SW480 (cell line): Measurements from ENCODE around the gene IDH3B.

Experiments used
- DNase-seq: peaks from one replicate; pipeline ENCODE4 v3.0.0-alpha.2; 2016; ENCODE audit warnings: low spot score

Gene IDH3B

DNA sequence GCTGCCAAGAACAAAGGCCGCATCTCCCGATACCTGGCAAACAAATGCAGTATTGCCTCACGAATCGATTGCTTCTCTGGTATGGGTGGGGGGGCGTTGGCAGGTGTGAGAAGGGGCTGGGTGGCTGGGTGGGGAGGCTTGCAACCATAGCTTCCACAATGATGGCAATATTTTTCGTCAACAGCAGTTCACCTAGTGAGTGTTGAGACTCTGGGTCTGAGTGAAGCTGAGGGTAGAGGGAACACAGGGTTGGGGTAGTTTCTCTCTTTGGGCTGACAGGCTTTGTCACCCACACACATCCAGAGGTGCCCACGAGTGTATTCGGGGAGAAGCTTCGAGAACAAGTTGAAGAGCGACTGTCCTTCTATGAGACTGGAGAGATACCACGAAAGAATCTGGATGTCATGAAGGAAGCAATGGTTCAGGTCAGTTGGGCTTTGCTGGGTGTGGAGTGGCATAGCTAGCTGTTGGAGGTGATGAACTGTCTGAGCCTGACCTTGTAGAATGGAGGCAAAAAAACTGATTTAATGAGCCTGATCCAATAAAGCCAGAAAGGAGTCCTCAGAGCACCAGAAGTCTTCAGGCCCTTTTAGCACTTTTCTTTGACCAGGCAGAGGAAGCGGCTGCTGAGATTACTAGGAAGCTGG lies 7.4 kb downstream of the IDH3B start:
- DNase-seq, result no peak

DNA sequence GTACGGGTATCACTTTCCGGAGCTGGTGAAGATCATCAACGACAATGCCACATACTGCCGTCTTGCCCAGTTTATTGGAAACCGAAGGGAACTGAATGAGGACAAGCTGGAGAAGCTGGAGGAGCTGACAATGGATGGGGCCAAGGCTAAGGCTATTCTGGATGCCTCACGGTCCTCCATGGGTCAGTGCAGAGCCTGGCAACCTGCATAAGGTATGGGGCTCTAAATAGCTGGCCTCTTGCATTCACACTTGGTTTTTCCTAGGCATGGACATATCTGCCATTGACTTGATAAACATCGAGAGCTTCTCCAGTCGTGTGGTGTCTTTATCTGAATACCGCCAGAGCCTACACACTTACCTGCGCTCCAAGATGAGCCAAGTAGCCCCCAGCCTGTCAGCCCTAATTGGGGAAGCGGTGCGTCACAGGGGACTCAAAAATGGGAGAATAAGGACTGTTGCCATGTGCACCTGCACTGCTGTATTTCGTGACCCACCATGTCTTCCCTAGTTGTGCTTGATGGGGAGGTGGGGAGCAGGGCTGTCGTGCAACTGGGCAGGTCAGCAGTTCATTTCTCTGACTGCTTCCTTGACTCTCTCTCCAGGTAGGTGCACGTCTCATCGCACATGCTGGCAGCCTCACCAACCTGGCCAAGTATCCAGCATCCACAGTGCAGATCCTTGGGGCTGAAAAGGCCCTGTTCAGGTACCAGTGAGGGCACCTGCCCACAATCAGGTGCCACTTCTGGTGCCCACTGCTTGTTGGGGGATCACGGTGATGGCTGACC lies 8.5 kb downstream of the IDH3B start:
- DNase-seq, result no peak

DNA sequence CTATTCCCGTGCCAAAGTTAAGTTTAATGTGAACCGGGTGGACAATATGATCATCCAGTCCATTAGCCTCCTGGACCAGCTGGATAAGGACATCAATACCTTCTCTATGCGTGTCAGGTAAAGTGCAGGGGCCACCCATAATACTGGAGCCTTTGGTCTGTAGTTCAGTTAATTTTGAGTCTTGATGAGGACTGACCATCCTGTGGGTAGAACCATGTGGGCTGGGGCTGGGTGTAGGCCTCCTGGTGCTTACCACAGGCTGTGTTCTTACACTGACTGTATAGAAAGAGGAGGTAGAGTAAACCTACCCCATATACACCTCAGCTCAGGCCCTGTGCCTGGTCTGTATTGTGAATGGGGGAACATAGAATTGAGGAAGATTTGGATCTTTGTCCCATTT lies 9.2 kb downstream of the IDH3B start:
- no peak for DNase-seq

DNA sequence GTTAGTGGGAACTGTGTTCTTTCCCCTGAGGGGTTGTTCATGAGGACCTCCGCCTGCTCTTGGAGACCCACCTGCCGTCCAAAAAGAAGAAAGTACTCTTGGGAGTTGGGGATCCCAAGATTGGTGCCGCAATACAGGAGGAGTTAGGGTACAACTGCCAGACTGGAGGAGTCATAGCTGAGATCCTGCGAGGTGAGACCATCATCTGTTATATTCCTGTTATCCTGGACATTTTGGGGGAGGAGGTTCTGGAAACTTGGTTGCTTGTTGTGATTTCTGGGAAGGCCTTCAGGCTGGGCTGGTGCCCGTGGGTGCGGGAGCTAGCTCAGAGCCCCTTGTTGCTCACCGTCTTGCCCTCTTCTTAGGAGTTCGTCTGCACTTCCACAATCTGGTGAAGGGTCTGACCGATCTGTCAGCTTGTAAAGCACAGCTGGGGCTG lies 9.6 kb downstream of the IDH3B start:
- no peak for DNase-seq

DNA sequence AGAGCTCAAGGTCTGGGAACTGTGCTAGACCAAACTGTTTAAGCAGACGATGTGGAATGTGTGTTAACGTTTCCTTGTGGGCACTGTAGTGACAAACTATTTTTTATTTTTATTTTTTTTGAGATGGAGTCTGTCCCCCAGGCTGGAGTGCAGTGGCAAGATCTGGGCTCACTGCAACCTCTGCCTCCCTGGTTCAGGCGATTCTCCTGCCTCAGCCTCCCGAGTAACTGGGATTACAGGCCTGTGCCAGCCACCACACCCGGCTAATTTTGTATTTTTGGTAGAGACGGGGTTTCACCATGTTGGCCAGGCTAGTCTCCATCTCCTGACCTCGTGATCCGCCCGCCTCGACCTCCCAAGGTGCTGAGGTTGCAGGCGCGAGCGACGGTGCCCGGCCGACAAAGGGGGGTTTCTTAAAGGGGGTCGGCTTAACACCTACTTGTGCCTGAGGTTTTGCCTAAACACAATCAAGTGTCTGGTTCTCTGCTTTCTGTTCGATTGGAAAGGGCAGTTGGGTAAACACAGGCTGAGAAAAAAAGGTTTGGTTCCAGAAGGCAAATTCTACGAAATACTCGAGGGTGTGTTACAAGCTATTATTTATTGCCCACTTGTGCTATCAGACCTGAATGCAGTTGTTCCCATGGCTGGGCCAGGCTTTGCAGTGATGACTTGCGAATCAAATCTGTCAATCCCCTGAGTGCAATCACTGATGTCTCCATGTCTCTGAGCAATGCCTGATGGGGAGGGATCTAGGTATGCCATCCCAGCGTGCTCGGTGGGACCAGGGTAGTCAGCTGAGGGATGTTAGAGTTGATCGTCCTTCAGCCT lies 10.2 kb downstream of the IDH3B start:
- no peak for DNase-seq

DNA sequence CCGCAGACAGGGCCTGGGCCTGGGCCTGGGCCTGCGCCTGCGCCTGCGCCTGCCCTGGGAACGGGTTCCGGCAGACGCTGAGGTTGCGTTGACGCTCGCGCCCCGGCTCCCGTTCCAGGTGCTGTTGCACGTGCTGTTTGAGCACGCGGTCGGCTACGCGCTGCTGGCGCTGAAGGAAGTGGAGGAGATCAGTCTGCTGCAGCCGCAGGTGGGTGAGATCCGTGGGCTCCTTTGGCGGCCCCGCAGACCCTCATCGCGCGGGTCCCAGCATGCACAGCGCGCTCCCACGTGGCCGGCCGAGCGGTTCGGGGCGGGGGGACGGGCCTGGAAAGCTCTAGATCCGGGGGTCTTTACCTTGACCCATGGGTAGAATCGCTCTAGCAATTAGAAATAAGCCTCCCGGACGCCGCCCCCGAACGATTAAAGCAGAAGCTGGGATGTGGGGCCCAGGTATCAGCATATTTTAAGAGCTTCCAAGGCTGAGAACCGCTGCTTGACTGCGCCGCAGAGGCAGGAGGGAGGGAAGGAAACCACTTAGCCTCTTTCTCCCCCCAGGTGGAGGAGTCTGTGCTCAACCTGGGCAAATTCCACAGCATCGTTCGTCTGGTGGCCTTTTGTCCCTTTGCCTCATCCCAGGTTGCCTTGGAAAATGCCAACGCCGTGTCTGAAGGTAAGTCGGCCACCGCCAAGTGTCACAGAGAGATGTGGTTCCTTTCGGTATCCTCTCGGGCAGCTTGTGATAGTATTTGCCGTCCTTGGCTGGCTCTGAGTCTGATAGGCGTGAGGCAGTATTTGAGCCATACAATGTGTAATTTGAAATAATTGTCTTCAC lies 11.1 kb downstream of the IDH3B start:
- no peak for DNase-seq

DNA sequence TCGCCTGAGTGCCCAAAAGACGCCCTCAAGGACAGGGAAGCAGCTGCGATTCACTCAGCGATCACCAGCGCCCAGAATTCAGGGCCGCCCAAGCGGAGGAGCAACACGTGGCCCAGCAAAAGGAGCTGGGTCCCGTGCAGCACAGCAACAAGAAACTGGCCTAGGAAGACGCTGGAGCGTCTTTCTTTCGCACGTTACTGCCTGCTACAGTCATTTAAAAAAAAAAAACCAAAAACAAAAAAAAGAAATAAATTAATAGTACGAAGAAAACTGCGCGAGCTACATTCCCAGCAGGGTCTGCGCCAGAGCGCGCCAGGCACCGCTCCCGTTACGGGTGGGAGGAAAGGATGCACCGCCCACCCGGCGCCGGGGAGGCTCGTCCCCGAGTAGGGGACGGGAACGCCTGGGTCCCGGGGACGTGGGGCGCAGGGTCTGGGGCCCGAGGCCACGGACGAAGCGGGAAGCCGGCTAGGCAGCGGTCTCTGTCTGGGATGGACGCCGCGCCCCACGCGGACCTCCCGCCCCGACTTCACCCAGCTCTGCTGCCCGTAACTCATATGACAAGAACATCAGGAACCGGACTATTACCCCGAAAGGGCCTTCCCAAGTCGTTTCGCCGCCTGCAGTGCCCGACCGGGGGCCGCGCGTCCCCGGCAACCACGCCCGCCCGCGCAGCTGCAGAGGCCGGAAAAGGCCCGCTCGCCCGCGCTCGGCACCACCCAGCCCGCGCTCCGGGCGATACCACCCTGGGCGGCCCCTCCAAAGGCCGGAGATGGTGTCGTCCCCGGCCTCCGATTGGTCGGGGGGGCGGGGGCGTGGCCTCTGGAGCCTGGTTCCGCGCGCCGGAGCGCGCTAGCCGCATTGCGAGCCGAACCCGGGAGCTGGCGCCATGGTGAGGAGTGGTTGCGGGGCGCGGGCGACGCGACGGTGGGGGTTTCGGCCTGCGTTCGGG lies 12.0 kb downstream of the IDH3B start, which contains the start of gene NOP56:
Gene NOP56 (plus strand): TSS at position 861 of the 952 bp plus-strand sequence. CDS start 29 bp downstream, at position 890.
- DNase-seq, result peak; percentile 96

DNA sequence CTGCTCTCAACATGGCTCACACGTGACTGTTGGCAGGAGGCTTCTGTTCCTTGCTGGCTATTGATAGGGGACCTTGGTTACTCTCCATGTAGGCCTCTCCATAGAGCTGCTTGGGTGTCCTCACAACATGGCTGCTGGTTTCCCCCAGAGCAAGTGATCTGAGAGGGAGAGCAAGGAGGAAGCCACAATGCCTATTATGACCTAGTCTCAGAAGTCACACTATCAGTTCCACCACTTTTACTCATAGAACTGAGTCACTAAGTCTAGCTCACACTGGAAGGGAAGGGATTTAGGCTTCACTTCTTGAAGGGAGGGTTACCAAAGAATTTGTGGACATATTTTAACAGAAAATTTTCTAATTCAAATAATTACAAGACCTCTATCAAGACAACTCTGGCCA lies 20.3 kb downstream of the IDH3B start:
- DNase-seq, result no peak

DNA sequence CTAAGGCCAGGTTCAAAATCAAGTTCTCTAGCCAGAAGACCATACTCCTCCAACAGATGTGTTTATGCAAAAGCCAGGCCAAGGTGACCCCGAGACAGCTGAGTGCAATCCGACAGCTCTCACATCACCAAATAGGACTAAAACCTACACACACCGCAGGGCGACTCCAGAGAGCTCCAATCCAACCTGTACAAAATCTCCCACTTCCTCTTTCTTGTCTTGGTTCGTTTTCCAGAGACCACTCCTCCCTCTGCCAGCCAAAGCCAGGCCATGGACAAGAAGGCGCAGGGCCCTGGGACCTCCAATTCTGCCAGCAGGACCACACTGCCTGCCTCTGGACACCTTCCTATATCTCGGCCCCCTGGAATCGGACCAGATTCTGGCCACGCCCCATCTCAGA lies 23.1 kb downstream of the IDH3B start:
- DNase-seq, result no peak

DNA sequence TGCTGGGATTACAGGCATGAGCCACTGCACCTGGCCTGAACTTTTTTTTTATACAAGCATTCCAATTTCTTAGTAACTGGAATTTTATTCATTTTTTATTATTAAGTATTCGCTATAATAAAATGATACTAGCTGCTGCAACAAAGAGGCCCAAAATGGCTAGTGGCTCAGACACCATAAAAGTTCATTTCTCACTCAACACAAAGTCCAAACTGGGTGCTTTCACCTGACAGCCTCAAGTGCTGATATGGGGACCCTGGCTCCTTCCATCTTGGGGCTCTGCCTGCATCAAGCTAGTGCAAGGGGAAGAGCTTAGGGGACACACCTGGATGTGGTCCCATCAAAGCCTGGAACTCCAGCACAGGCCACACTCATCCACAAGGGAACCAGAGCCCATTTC lies 23.8 kb downstream of the IDH3B start:
- DNase-seq, result no peak

DNA sequence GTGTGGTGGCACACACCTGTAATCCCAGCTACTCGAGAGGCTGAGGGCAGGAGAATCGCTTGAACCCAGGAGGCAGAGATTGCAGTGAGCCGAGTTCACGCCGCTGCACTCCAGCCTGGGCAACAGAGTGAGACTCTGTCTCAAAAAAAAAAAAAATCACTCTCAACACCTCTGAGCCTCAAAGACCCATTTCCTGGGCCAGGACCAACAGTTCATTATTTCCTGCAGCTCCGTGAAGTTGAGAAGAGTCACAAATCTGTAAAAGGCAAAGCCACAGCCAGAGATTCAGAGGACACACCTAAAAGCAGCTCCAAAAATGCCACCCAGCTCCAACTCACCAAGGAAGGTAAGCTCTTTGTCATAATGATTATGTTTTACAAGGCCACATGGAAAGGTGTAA lies 26.8 kb downstream of the IDH3B start:
- no peak for DNase-seq

DNA sequence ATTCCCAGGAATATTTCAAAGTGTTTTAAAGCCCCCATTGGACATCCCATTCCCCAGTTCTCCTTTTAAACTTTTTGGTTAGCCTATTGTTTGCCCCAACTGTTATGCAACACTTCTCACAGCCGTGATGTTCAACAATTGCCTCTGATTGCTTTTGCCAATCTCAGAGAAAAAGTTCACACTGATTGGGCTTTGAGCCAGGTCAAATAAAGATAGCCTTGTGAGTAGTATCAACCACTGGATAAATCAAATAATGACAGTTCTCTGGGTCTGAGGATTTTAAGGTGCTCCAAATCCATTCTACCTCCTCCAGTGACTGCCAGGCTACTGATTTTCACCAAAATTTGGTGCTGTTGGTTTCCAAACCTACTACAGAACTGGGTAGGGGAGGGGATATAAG lies 30.6 kb downstream of the IDH3B start:
- no peak for DNase-seq

DNA sequence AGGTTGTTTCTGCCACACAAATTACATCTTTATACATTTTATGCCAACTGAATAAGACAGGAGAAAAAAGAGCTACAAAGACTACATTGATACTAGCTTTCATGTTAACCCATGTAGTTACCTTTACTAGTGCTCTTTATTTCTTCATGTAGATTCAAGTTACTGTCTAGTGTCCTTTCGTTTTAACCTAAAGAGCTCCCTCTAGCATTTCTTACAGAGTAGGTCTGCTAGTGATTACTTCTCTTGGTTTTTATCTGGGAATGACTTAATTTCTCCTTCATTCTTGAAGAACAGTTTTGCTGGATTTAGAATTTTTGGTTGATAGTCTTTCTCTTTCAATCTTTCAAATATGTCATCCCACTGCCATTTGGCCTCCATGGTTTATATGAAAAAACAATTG lies 32.8 kb downstream of the IDH3B start:
- peak; percentile 41 for DNase-seq

DNA sequence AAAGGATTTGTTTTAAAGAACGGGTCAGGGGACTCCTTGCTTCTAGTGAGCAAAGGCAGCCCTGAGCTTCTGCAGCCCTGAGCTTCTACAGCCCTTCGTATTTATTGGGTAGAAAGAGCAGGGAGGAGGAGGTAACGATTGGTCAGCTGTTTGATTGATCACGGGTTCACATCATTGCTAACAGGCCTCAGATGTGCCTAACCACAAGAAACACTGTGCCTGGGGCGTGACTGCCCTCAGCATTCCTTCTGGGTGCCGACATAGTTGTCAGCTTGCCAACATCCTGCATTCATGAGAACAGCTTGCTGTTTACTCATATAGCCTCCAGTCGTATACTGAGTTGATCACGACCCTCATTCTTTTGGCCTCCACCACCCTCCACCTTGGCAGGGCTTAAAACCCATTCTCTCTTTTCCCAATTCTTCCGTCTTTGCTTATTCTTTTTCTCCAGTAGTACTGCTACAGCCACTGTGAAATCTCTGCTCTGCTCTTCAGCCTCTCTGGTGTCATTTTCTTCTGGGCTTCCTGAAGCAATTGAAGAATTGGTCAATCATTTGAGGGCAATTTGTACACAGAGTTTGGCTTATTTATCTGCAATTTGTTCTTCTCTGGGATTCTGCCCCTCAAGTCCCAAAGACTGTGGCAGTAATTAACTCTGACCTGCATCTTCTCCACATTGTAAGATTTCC lies 37.0 kb downstream of the IDH3B start:
- DNase-seq, result peak; percentile 96

DNA sequence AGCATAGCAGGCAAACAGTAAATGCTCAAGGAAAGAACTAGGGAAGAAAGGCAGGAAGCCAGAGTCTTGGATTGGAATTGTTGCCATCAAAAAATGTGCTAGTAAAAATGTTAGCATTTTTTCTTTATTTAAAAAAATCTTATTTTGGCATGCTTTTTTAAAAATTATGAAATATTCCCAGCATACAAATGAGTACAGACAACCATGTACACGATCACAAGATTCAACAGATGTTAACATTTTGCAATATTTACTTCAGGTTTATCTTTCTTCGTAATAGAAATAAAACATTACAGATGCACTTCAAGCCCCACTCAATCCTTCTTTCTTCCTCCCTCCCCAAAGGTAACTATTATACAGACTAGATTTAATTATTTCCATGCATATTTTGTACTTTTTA lies 39.0 kb downstream of the IDH3B start:
- no peak for DNase-seq

DNA sequence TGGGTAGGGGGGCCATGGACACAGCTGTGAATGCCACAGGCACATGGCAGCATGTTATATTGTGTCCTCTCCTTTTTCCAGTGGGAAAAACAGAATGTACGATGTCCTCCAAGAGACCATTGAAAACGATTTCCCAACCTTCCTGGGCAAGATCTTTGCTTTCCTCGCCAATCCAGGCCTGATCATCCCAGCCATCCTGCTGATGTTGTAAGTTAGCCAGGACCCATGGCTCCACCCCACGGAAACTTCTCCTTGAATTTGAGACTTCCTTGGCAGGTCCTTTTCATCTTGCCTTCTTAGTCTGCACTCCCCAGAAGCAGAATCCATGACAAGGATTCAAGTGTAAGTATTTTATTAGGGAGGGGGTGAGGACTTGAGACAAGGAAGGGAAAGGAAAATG lies 39.8 kb downstream of the IDH3B start:
- DNase-seq, result no peak

DNA sequence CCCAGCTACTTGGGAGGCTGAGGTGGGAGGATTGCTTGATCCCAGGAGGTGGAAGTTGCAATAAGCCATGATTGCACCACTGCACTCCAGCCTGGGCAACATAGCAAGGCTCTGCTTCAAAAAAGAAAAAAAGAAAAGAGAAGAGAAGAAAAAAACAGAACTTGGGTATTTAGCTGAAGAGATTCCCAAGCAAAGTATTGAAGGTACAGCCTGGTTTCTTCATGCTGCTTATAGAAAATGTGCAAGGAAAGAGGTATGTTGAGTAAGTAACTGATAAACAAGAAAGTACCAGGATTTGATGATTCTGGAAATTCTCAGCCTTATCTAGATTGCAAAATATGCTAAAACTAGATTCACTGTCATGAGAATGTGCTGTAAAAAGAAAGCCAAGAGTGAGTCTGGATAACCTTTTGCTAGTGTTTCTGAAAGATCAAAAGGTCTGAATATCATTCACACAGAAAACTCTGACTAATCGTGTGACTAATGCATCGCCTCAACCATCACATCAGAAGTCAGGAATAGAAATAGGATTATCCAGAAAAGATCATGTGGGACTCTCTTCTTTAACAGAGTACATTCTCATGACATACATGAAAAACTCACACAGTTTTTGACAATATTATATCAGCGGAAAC lies 43.9 kb downstream of the IDH3B start:
- peak; percentile 76 for DNase-seq

DNA sequence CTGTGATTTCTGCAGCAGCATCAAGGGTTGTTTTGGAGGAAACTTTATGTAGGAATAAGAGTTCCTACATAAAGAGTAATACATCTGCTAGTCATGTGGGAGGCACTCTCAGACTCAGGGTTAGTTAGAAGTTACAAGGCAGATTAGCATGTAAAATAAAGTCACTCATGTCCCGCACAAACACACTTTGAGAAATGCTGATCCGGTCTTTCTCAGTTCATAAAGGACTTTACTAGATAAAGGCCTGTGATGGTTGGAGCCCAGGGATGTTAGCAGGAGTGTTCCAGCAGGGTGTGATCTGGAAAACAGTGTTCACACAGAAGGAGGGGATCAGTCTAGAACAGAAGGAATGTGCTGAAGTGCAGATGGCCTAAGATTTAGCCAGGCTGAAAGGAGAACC lies 44.7 kb downstream of the IDH3B start:
- DNase-seq, result no peak

DNA sequence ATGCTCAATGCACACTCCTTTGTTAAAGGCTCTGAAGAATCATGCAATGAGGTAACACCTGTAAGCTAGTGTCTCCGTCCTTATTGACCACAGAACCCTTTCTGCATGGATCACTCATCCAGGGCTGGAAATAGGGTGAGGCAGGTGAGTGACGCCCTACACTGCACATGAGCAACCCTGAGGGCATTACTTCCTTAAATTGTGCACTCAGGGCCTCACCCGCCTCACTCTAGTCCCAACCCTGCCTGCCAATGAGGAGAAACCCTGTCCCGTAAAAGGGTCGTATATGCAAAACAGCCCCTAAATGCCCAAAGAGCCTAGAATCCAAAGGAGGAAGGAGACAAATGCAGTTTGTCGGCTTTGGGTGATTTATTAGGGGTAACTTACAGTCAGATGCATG lies 45.2 kb downstream of the IDH3B start:
- DNase-seq, result no peak
